G401 (cell line): ENCODE results near the gene CEPT1. TPM values are rescaled to one million over a fixed set of nuclear protein-coding genes. Genes with fewer than 3 reads are reported as not detected.
A peak's percentile ranks its signal among the peaks of the same experiment; 100 is the strongest.

Source experiments
- DNase-seq: peaks from one replicate; pipeline ENCODE4 v3.0.0-alpha.2; 2015; ENCODE audit warnings: low spot score
- in situ Hi-C: cut with HindIII; loops from 2 replicates; pipeline ENCODE4 v1.10.0; 2016; ENCODE audit warnings: low sequenced_read_pairs, mixed read lengths
- total RNA-seq: library from RNA; depleted of rRNA; stranded (reverse); fragments of >200 nt; shearing (Covaris generic); gene quantifications from 2 replicates; pipeline ENCODE4 v1.2.3, GENCODE V29; 2014

Gene CEPT1
- total RNA-seq, 1 experiment from 2014 or later: 23.8 TPM

DNA sequence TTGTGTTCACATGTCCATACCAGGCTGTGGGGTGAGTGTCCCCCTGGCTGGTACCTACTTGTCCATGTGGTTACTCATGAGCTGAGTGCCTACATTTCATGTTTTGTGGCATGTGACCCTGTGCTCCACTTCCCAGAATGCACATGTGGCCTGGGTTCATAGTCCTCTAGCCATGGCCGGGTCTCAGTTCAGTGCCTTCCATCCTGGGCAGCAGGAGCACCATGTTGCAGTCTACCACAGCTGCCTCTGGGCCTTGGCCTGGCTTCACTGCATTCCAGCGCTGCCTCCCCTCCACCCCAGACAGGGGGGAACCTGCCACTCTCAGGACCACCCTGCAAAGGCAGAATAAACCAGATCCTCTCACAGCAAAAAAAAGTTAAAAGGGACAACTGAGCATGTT lies 5.5 kb downstream of the CEPT1 start:
- in situ Hi-C loops: no loop called here
- DNase-seq: no peak

DNA sequence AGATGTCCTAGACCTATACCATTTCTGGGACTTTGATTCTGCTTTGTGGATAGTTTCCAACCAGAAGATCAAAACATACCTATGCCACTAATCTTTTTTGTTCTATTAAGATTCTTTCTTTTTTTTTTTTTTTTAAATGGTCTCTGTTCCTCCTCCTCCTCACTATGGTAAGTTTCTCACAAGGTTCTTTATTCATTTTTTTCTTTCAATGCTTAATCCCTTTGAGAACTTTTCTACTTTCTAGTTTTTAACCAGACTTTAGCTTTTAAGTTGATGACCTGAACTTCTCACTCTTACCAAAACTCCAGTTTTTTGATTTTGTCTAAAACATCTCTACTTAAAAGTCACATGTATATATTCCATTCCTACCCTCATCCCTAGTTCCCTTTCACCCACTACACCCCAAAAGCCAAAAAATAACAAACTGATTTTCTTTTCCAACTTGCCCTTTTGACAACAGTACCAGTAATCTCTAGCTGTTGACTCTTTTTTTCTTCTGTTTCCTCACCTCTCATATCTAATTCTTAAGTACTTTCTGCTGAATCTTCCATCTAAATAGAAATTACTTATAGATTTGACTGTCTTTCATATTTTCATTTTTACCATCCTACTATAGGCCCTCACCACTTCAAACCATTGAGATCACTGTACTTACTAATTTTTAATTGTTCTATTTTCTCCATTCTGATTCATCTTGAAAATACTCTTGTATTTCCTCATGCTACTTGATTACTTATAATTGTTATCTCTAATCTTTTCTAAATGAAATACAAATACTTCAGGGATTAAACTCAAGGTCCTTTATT lies 6.1 kb downstream of the CEPT1 start:
- DNase-seq: no peak
- in situ Hi-C loops: no loop called here

- DNase-seq: no peak
- in situ Hi-C loops: no loop called here
These were observed 7.9 kb downstream of the CEPT1 start for GRCh38 chr1:111147948-111148347.

- in situ Hi-C loops: no loop called here
- no peak for DNase-seq
These were observed 8.4 kb downstream of the CEPT1 start for GRCh38 chr1:111148376-111148881.

DNA sequence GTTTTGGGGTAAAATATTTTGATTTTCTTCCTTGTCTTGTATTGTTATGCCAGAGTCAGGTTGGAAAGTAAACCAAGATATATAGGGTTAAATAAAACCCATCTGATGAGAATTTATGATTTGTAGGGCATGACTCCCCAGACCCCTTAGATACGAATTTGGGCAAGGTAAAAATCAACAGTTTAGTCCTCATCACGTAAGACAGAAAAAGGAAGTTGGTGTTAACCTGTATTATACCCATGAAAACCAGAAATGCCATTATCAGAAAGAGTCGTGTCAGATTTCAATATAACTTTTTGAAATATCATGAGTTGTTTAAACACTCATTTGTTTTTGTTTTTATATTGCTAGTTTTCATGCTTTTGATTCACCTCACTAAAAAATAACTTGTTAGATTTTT lies 11.8 kb downstream of the CEPT1 start:
- in situ Hi-C loops: no loop called here
- DNase-seq: no peak

GRCh38 chr1:111154021-111154999 lies 14.3 kb downstream of the CEPT1 start:
- no peak for DNase-seq
- in situ Hi-C loops: no loop called here

GRCh38 chr1:111157431-111157830 lies 17.4 kb downstream of the CEPT1 start:
- in situ Hi-C loops: no loop called here
- no peak for DNase-seq

GRCh38 chr1:111161843-111162487 lies 21.9 kb downstream of the CEPT1 start:
- DNase-seq: peak; percentile 90
- in situ Hi-C loops: no loop called here

GRCh38 chr1:111162488-111162880 lies 22.5 kb downstream of the CEPT1 start:
- DNase-seq: no peak
- in situ Hi-C loops: no loop called here

GRCh38 chr1:111163363-111163762 lies 23.3 kb downstream of the CEPT1 start:
- DNase-seq: peak; percentile 75
- in situ Hi-C loops: no loop called here

- DNase-seq: peak; percentile 52
- in situ Hi-C loops: no loop called here
These were observed 24.1 kb downstream of the CEPT1 start for GRCh38 chr1:111164151-111164550.

DNA sequence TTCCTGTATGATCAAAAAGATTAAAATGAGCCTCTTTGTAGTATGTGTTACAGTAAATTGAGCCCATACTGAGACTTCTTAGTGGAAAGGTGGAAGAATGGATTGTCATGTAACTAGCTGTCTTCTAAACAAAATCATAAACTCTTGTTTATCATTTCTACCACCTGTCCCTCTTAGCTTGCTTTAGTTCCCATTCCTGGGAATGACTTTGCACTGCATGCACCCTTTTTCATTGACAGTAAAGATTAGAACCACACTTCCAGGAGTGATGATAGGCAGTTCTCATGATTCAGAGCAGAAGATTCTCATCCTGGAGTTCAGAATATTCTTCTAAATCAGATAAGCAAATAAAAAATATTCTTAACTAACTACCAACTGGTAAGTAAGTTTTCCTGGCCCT lies 32.4 kb downstream of the CEPT1 start:
- no peak for DNase-seq
- in situ Hi-C loops: no loop called here

DNA sequence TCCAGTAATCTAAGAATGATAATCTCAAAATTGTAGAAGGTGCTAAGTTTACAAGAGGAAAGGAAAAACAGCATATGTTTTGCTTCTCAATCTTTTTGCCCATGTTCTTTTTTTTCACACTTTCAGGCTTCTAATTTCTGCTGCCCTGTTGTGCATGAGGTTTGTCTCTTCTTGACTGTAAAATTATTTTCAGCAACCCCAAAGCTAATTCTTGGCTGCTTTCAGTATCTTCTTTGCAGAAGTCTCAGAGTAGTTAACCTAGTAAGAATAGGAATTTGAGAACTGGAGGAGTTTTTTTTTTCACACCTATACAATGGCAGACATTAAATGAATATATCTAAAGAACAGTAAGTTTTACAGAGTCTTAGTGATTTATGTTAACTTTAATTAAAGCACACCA lies 34.0 kb downstream of the CEPT1 start:
- in situ Hi-C loops: no loop called here

DNA sequence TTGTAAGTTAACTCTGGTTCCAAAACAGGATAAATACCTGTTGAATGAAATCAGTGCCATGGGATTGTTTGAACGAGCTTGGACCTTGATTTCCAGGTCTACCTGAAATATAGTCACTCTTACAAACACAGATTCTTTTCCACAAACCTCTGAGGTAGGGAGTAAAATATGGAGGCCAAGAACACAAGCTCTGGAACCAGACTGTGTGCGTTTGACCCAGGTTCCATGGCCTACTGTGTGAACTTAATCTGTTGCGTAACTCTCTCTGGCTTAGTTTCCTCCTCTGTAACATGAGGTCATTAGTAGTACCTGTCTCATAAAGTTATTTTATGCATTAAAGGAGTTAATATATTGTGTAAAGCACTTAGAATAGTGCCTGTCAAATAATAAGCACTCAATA lies 35.3 kb downstream of the CEPT1 start:
- in situ Hi-C loops: no loop called here
- DNase-seq: no peak

More for the DNA sequence above, 34.0 kb downstream of the CEPT1 start:
- DNase-seq: no peak

- in situ Hi-C loops: no loop called here
- DNase-seq: no peak
These were observed 36.7 kb downstream of the CEPT1 start for GRCh38 chr1:111176678-111177077.

- no peak for DNase-seq
- in situ Hi-C loops: no loop called here
These were observed 40.0 kb downstream of the CEPT1 start for GRCh38 chr1:111179968-111180533.

DNA sequence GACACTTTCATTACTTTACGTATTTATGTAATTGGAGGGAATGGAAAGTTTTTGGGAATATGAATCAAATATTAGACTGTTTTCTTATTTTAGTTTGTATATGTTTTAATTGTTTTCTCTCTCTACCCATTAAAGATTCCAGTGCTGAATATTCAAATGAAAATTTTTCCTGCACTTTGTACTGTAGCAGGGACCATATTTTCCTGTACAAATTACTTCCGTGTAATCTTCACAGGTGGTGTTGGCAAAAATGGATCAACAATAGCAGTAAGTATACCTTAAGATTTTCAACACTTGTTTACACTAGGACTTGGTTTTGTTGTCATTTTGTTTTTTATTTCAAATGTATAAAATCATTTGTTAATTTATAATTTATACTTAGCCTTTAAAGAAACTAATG lies 42.0 kb downstream of the CEPT1 start:
- in situ Hi-C loops: no loop called here
- no peak for DNase-seq

DNA sequence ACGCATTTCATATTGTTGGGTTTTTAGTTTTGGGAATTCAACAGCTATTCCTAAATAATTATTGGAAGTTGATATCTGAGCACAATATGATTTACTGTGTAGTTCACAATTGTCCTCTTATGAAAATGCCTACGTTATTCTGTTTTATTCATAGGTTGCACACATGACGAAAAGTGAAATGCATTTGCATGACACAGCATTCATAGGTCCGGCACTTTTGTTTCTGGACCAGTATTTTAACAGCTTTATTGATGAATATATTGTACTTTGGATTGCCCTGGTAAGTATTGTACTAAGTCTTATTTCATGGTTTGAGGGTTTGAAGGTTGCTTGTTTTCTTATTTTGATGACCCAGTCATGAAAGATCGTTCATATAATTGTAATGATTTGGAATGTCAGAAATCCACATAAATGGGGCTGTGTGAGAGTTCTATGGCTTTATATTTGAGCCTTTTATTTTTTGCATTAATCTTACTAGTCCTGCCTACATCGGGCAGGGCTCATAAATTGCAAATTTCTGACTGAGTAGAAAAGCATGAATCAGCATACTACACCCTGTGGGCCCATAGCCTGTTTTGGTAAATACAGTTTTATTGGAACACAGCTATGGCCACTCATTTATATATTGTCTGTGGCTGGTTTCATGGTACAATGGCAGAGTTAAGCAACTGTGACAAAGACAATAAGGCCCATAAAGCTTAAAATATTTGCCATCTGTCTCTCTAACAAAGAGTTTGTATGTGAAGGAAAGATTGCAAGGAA lies 43.5 kb downstream of the CEPT1 start:
- in situ Hi-C loops: no loop called here
- no peak for DNase-seq

- no peak for DNase-seq
- in situ Hi-C loops: no loop called here
These were observed 44.6 kb downstream of the CEPT1 start for GRCh38 chr1:111184663-111185062.
